ENCODE measurements around the gene ZBTB14.
A peak's percentile ranks its signal among the peaks of the same experiment; 100 is the strongest.

Gene ZBTB14

GRCh38 chr18:5294113-5294456 is 1.4 kb downstream of the ZBTB14 start:
- H3K4me3 ChIP-seq (ENCODE audit: low read depth, low read length) = peak overlapping the region; percentile 95

DNA sequence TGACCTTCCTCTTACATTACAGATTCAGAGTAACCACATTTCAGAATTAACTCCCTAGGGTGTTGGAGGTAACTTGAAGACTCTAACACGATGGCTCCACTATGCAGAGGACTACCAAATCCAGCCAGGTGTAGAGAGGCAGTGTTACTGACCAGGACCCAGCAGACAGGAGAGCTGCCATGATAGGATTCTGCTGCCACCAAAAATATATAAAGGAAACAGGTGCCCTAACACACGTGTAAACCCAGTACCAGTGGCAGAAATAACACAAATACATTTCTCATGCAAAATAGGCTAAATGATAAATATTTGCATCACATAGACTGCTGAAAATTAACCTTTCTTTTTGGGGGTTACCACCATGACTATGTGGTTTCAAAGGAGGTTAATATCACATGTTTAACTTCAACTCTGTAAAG is 7.0 kb downstream of the ZBTB14 start:
- TF ChIP-seq, protein P1, sequence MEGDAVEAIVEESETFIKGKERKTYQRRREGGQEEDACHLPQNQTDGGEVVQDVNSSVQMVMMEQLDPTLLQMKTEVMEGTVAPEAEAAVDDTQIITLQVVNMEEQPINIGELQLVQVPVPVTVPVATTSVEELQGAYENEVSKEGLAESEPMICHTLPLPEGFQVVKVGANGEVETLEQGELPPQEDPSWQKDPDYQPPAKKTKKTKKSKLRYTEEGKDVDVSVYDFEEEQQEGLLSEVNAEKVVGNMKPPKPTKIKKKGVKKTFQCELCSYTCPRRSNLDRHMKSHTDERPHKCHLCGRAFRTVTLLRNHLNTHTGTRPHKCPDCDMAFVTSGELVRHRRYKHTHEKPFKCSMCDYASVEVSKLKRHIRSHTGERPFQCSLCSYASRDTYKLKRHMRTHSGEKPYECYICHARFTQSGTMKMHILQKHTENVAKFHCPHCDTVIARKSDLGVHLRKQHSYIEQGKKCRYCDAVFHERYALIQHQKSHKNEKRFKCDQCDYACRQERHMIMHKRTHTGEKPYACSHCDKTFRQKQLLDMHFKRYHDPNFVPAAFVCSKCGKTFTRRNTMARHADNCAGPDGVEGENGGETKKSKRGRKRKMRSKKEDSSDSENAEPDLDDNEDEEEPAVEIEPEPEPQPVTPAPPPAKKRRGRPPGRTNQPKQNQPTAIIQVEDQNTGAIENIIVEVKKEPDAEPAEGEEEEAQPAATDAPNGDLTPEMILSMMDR (IDR thresholded peaks at IDR 0.05; ENCODE audit: low read depth, low read length, missing control alignments) = no peak
- H3K4me3 ChIP-seq (ENCODE audit: low read depth, low read length) = no peak overlapping the region
- DNase-seq (ENCODE audit: low read depth) = no peak

More at GRCh38 chr18:5294113-5294456, 1.4 kb downstream of the ZBTB14 start:
- TF ChIP-seq, protein P1 (IDR thresholded peaks at IDR 0.05; ENCODE audit: low read depth, low read length, missing control alignments) = no peak
- no peak for DNase-seq (ENCODE audit: low read depth)

DNA sequence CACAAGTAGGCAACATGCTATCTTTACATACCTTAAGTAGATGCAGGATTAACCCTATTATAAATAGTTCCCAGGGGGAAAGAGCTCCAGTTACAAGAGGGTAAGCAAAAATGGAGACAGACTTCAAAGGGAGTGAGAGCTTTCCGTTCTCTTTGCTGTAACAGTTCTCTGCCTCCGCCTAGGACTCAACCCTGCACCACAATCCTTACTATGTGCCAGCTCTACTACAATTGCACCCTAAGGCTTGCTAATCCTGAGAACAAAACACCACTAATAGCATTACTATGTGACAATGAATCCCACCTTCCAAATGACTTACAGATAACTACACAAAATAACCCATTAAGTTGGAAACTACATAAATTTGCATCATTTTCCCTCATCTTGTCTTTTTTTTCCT is 7.7 kb downstream of the ZBTB14 start:
- no peak for DNase-seq (ENCODE audit: low read depth)
- TF ChIP-seq, protein P1 (IDR thresholded peaks at IDR 0.05; ENCODE audit: low read depth, low read length, missing control alignments) = no peak
- H3K4me3 ChIP-seq (ENCODE audit: low read depth, low read length) = no peak overlapping the region

DNA sequence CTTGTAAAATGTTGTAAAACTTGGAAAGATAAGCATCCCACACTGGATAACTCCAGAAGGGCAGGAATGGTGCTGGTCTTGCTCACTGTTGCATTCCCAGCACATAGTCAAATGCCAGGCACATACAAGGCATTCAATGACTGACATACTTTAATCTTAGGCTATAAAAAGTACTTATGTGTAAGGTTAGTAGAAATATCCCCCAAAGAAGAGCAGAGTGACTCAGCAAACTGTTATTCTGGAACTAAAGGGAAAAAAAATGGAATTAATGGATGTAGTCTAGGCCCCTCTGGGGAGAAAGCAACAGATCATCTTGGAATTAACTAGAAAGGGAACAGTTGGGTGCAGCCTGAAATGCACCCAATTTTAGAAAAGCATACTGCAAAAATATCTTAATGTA is 9.0 kb downstream of the ZBTB14 start:
- TF ChIP-seq, protein P1 (IDR thresholded peaks at IDR 0.05; ENCODE audit: low read depth, low read length, missing control alignments) = no peak
- DNase-seq (ENCODE audit: low read depth) = no peak
- no peak overlapping the region for H3K4me3 ChIP-seq (ENCODE audit: low read depth, low read length)

- no peak for DNase-seq (ENCODE audit: low read depth)
- TF ChIP-seq, protein P1 (IDR thresholded peaks at IDR 0.05; ENCODE audit: low read depth, low read length, missing control alignments) = no peak
- no peak overlapping the region for H3K4me3 ChIP-seq (ENCODE audit: low read depth, low read length)
Measured at GRCh38 chr18:5285326-5285725, 10.2 kb downstream of the ZBTB14 start.

- TF ChIP-seq, protein P1 (IDR thresholded peaks at IDR 0.05; ENCODE audit: low read depth, low read length, missing control alignments) = no peak
Measured at GRCh38 chr18:5284808-5285207, 10.7 kb downstream of the ZBTB14 start.

DNA sequence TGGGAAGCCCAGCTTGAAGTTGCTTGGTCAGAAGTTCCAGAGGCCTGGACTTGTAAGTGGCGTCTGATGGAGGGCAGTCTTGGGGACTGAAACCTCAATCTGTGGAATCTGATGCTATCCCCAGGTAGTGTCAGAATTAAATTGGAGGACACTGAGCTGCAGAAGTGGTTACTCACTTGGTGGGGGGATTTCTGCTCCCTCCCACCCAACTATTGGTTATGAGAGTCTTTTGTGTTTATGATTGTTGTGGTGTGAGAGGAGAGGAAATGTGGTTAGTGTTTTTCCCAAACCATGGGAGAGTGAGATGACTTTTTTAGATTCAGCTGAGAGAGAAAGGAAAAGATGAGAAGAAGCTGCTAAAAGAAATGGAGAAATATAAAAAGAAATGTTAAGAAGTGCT is 12.8 kb downstream of the ZBTB14 start:
- no peak overlapping the region for H3K4me3 ChIP-seq (ENCODE audit: low read depth, low read length)
- TF ChIP-seq, protein P1 (IDR thresholded peaks at IDR 0.05; ENCODE audit: low read depth, low read length, missing control alignments) = no peak
- DNase-seq (ENCODE audit: low read depth) = no peak

More at GRCh38 chr18:5284808-5285207, 10.7 kb downstream of the ZBTB14 start:
- H3K4me3 ChIP-seq (ENCODE audit: low read depth, low read length) = no peak overlapping the region
- DNase-seq (ENCODE audit: low read depth) = no peak
